ENCODE results near the gene HACD1.
A peak's percentile ranks its signal among the peaks of the same experiment; 100 is the strongest.

Gene HACD1

DNA sequence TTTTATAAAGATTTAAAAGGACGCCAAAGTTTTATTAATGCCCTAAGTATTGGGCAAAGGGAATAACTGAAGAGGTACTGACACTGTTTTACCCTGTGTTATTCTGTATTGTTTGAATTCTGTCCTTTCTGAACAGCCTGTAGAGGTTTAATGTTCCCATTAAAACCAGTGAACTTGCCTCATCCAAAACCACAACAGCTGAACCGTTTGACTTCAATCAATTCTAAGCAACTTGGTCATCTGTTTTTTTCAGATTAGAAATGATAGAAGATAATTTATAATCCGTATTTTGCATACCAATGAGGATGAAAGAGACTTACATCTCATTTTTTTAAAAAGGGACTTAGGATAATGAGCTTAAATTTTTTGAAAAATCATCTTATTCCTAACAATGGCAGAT lies 40.4 kb downstream of the HACD1 start:
- DNase-seq, result no peak

DNA sequence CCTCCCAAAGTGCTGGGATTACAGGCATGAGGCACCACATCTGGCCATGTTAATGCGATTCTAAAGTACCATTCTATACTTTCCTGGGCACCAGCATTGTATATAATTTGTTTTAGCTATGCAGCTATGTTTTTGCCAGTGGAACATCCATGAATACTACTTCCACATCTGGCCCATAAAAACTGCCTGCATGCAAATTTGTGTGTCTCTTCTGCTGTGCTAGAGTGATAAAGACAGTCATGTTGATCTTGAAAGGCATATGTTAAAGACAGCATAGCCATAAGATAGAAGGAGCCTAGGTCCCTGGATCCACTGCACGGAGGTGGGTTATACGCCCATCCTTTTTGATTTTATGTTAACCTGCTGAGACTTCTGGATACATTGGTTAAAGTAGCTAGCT lies 52.3 kb downstream of the HACD1 start:
- DNase-seq, result no peak

DNA sequence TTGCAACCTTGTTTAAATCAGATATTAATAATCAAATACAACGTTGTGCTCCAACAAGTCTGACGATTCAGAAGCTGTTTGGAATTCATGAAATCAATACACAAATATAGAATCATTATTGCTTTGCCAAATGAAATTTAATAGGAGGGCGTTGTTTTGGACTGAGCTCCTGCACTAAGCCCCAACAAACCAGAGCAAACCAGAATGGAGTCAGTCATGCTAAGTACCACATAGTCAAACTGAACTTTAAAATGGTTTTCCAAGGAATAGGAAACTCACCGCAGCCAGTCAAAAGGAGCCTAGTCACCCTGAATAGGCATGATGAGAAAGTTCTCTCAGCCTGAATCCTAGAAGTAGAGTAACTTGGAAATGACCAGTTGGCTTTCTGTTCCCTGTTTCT lies 53.7 kb downstream of the HACD1 start:
- DNase-seq, result no peak

DNA sequence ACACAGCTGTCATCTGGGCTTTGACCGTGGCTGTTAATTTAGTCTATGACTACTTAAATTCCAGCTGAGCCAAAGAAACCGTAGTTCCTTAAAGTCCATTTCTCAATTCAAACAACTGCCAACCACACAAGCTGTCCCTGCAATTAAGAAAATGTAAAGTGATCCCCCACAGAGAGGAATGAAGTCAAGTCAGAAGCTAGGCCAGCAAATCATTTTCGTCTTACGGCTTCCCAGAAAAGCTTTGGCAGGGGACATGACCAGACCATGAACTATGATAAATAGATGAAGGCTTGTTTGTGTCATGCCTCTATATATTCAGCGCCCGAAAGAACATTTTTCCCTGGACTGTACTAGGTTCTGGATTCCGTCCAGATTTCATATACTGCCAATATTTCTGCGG lies 54.6 kb downstream of the HACD1 start:
- DNase-seq, result peak; percentile 56

DNA sequence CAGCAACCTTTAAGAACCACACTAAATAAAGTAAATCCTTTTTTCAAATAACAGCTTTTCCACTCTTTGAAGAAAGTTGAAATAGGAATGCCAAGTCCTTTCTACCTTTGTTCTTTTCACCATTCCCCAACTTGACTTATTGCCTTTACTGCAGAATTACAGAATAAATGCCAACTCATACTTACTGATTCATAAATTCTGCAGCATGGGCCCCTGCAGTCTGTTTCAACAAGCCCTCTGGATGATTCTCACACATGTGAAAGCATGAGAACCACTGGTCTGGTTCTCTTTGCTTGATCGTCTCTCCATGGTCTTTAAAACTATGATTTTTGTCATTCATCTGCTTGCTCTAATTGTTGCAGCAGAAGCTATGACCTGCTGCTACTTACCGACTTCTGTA lies 56.1 kb downstream of the HACD1 start:
- no peak for DNase-seq

DNA sequence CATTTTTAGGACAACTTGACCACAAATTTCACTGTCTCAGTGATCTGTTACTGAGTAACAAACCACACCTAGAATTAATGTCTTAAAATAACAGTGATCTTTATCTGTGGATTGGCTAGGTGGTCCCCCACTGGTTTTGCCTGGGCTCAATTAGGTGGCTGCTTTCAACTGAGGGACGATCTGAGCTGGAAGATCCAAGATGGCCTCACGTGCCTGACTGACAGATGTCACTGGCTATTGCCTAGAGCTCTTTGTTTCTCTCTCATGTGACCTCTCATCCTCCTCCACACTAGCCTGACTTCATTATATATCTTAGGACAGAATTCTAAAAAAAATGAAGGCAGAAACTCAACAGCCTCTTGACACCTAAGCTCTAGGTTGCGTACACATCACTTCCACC lies 59.7 kb downstream of the HACD1 start:
- no peak for DNase-seq

DNA sequence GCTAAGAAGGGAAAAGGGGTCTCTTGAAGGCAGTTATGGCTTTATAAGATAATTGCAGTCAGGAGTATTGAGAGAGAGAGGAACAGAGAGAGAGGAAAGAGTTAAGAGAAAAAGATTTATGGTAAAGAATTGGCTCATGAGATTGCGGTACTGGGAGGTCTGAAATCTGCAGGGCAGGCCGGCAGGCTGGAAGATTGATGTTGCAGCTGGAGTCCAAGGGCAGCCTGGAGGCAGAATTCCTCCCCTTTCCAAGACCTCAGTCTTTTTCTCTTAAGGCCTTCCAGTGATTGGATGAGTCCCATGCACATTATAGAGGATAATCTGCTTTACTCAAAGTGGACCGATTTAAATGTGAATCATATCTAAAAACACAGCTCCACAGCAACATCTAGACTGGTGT lies 68.4 kb downstream of the HACD1 start:
- DNase-seq, result no peak

DNA sequence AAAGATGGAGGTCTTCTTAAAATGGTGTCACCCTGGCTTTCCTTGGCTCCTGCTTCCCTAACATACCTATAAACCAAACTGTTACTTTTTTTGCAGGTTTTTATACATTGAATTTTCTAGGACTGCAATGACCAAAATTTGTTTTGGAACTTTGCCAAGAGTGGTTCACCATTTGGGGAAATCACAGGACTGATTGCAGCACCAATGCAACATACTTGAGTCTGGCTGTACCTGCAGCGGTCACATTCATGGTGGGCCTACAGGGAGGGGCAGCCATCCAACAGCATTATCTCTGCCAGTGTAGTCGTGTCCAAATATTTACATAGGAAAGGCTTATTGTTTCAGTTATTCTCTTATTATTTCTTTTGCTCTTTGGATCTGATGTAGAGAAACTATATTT lies 69.0 kb downstream of the HACD1 start:
- no peak for DNase-seq

DNA sequence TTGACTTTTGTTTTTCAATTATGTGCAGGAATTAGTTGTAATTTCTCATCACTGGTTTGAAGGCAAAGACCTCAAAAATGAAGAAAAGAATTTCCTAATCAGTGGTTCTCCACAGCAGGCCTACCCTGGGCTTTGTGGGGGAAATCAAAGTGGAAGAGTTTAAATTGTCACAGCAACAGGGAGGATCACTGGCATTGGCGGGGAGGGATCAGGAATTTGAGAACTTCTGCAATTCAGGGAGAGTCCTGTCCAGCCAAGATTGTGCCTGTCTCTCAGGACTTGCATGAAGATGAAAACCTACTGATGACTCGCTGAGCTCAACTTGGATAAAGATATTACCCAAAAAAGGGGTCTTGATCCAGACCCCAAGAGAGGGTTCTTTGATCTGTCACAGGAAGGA lies 70.1 kb downstream of the HACD1 start:
- no peak for DNase-seq

DNA sequence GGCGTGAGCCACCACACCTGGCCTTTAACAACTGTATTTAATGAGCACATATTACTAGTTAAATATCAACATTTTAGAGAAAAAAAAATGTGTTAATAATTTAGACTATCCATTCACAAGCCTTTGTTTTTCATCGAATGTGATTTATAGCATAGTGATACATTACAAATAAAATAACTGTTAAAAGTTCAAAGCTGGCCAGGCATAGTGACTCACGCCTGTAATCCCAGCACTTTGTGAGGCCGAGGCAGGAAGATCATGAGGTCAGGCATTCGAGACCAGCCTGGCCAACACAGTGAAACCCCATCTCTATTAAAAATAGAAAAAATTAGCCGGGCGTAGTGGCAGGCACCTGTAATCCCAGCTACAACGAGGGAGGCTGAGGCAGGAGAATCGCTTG lies 72.7 kb downstream of the HACD1 start:
- DNase-seq, result no peak

Data from eye (tissue), 1 donor.